ENCODE measurements around the gene WFDC8. TPM values are rescaled to one million over a fixed set of nuclear protein-coding genes. Genes with fewer than 3 reads are reported as not detected.

Gene WFDC8
- polyA plus RNA-seq, 2 of the 4 experiments (the other 2 are of a cell fraction): not detected

GRCh38 chr20:45510242-45510862 is 68.7 kb downstream of the WFDC8 start:
- no peaks in the 10 kb centered on the region for H3K9me3 ChIP-seq
- H3K4me1 ChIP-seq: no peaks in the 10 kb centered on the region
- FAIRE-seq (no peak), DNase-seq (ENCODE audit: low read depth in 1 of 2, low spot score in 1 of 2) (no peak), ATAC-seq (no peak)
- 23% methylated on average over 5 of the region's 5 CpGs for WGBS (ENCODE audit: missing lambda C conversion rate)
- TF ChIP-seq CBX8 (IDR thresholded peaks at IDR 0.05): no peak
- H3K4me3 ChIP-seq: no peak overlapping the region
- H3K4me2 ChIP-seq: no peak overlapping the region
- ChIA-PET CTCF (interaction anchor here (0.8 kb wide), 1 partner anchor 11 kb away, joined by 3 read pairs; no protein-coding TSS in a partner anchor), POLR2A (no interaction called here)
- no peak overlapping the region for H3K27ac ChIP-seq

GRCh38 chr20:45509091-45509490 is 70.0 kb downstream of the WFDC8 start:
- Histone ChIP-seq H3K27ac (no peak overlapping the region), H3K4me2 (no peak overlapping the region), H3K9me3 (no peaks in the 10 kb centered on the region), H3K4me1 (no peaks in the 10 kb centered on the region), H3K4me3 (no peak overlapping the region)
- CTCF ChIA-PET: no interaction called here
- no peak for TF ChIP-seq SREBF2 (IDR thresholded peaks at IDR 0.05)
- no peak for TF ChIP-seq RAD21 (conservative IDR thresholded peaks at IDR 0.05 in 1 of 2, IDR thresholded peaks at IDR 0.05 in 1 of 2)
- no peak for TF ChIP-seq FOSL2 (IDR thresholded peaks at IDR 0.05)
- no peak for TF ChIP-seq FOSL2 (CRISPR knock-in tag; IDR thresholded peaks at IDR 0.05)
- no peak for TF ChIP-seq CHD2 (IDR thresholded peaks at IDR 0.05; ENCODE audit: low read length, partially characterized antibody)
- no peak for TF ChIP-seq CBX8 (IDR thresholded peaks at IDR 0.05)
- TF ChIP-seq HOXB5 (CRISPR knock-in tag; IDR thresholded peaks at IDR 0.05): no peak
- TF ChIP-seq CHD4 (IDR thresholded peaks at IDR 0.05; ENCODE audit: borderline replicate concordance): no peak
- no peak for TF ChIP-seq ZC3H11A (IDR thresholded peaks at IDR 0.05)
- TF ChIP-seq ZNF302 (CRISPR knock-in tag; IDR thresholded peaks at IDR 0.05): no peak
- TF ChIP-seq ATOH8 (CRISPR knock-in tag; IDR thresholded peaks at IDR 0.05; ENCODE audit: low read depth): no peak
- TF ChIP-seq USF2 (IDR thresholded peaks at IDR 0.05): no peak
- TF ChIP-seq NPAS2 (CRISPR knock-in tag; IDR thresholded peaks at IDR 0.05; ENCODE audit: borderline replicate concordance): no peak
- TF ChIP-seq POLR2AphosphoS2 (conservative IDR thresholded peaks at IDR 0.05; ENCODE audit: low read length): no peak
- no peak for TF ChIP-seq BHLHE40 (IDR thresholded peaks at IDR 0.05; ENCODE audit: low read depth, low read length)
- TF ChIP-seq HOXA7 (CRISPR knock-in tag; IDR thresholded peaks at IDR 0.05): no peak
- TF ChIP-seq TP53 (CRISPR knock-in tag; IDR thresholded peaks at IDR 0.05): no peak
- FAIRE-seq (no peak), ATAC-seq (no peak), DNase-seq (ENCODE audit: low read depth in 1 of 2, low spot score in 1 of 2) (no peak)
- WGBS (ENCODE audit: missing lambda C conversion rate): 57% methylated on average over 4 of the region's 4 CpGs
- POLR2A ChIA-PET: no interaction called here

GRCh38 chr20:45508068-45508886 is 70.8 kb downstream of the WFDC8 start:
- Histone ChIP-seq H3K4me3 (no peak overlapping the region), H3K4me1 (no peaks in the 10 kb centered on the region), H3K27ac (no peak overlapping the region), H3K9me3 (no peaks in the 10 kb centered on the region), H3K4me2 (no peak overlapping the region)
- FAIRE-seq: no peak
- no peak for ATAC-seq
- ChIA-PET CTCF (interaction anchor here (0.9 kb wide), 1 partner anchor 11 kb away, joined by 5 read pairs; no protein-coding TSS in a partner anchor), POLR2A (no interaction called here)
- no peak for TF ChIP-seq MAFK (IDR thresholded peaks at IDR 0.05; ENCODE audit: partially characterized antibody)
- no peak for TF ChIP-seq POLR2AphosphoS2 (conservative IDR thresholded peaks at IDR 0.05; ENCODE audit: low read length)
- no peak for TF ChIP-seq ZC3H11A (IDR thresholded peaks at IDR 0.05)
- no peak for TF ChIP-seq BHLHE40 (IDR thresholded peaks at IDR 0.05; ENCODE audit: low read depth, low read length)
- TF ChIP-seq RFX5 (IDR thresholded peaks at IDR 0.05): no peak
- no peak for TF ChIP-seq EHMT2 (IDR thresholded peaks at IDR 0.05; ENCODE audit: low read depth)
- TF ChIP-seq HES2 (IDR thresholded peaks at IDR 0.05): no peak
- no peak for TF ChIP-seq GATA3 (IDR thresholded peaks at IDR 0.05; ENCODE audit: borderline replicate concordance)
- TF ChIP-seq CHD4 (IDR thresholded peaks at IDR 0.05; ENCODE audit: borderline replicate concordance): no peak
- TF ChIP-seq NPAS2 (CRISPR knock-in tag; IDR thresholded peaks at IDR 0.05; ENCODE audit: borderline replicate concordance): no peak
- no peak for TF ChIP-seq E2F6 (IDR thresholded peaks at IDR 0.05; ENCODE audit: borderline replicate concordance, low read depth)
- TF ChIP-seq KDM1A (IDR thresholded peaks at IDR 0.05; ENCODE audit: low read depth): no peak
- TF ChIP-seq NR3C1 (IDR thresholded peaks at IDR 0.05): no peak
- 24% methylated on average over 7 of the region's 7 CpGs for WGBS (ENCODE audit: missing lambda C conversion rate)
- no peak for DNase-seq (ENCODE audit: low read depth in 1 of 2, low spot score in 1 of 2)

All from A549 (cell line).